Measurements from ENCODE around the gene RBM44. TPM values are rescaled to one million over a fixed set of nuclear protein-coding genes. Genes with fewer than 3 reads are reported as not detected.
A peak's percentile ranks its signal among the peaks of the same experiment; 100 is the strongest.
"Not testable (repeated sequence)": the region's sequence is repeated elsewhere in the genome, so short reads cannot be mapped to it uniquely, and the experiment has no call there.

RBM44 gene, protein sequence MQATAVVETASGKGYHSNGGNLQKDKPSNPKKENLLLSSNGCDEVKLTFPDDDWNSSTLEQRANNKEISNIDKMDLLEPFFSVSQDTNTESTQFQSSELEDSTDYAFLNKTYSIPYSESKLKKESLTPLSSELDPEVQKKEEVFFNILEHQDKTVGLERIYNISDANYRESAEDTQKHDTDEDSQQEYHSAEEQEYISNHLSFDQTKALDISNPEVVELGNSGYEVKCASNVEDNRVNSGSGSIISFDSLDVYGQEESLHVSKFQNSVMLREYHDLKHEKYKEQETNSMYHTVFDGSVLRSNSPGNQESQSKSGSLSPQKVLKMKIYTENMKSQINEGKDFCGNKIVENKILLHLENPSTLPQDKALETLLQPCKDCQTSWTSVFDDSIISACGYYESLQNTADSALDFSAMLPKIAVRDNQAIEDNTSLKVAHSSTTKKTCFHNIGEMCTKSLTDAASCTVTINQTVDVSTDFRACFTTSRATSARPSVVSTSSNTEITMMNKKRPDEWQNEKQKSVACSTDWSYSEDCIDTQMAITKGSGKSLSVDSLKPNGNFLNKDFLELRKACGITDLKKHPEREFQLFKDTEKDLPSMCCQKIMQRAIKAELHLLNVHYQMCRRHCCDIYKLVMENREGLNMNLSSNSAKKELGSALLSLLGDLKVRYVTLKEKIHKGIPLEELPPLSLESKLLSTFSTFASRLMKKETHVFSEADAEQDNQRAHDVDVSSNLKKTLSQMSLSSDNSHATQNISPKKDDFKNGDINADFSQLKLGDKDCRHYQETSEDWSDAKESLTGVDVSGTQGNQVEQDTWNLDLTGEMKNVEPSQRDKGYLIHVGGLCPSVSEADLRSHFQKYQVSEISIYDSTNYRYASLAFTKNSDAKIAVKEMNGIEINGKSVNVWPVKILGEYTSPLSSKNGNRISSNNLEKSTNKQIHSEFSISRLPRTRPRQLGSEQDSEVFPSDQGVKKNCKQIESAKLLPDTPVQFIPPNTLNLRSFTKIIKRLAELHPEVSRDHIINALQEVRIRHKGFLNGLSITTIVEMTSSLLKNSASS
- 0.45 TPM in 1 of 2 replicates, not detected in the other for total RNA-seq (2014; rRNA removed; shearing (Covaris generic))

DNA sequence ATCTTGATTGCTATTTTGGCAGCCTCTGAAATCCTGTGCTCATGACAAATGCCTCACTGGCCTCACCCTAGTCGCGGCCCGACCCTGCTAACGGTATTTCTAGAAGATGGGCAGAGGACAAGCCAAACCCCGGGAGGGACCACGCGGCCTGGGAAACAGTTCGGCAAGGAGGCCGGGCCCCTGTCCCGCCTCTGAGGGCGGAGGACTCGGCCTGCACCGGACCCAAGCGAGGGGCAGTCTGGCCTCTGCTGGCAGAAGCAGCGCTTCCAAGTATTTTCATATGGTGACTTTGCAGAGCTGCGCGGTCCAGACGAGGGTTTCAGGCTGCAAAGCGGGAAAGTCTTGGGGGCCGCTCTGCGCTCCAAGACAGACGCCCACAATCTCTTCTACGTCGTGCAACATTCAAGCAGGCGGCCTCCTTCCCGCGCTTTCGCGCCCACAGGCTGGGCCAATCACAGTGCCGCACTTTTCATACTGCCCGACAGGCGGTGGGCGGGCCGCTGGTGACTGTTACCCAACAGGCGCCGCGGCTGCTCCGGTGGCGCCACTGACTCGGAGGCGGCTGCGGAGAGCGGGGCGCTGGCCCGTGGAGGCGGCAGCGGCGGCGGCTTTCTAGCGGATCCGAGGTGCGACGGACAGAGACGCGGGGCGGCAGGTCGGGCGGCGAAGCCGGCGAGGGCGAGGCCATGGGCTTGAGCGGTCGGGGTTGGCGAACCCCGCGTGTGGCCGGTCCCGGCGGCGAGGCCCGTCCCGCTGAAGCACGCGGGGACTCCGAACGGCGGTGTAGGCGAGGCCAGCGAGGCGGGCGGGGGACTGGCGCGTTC, at the start of gene RBM44:
Gene RBM44, plus strand, starts transcription at position 544 of the 824 bp plus-strand sequence. CDS start 14,831 bp downstream, outside the sequence.
- no peak for DNase-seq (ENCODE audit: low spot score)

DNA sequence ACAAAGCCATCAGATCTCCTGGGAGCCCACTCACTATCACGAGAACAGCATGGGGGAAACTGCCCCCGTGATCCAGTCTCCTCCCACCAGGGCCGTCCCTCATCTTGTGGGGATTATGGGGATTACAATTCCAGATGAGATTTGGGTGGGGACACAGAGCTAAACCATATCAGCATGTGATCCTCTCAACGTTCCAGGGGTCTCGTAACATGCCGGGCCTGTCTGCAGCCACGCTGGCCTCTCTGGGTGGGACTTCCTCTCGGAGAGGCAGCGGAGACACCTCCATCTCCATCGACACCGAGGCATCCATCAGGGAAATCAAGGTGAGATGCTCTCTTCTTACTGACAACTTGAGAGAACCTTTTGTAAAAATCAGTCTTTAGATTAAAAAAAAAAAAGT, 49.6 kb upstream of the RBM44 start:
- DNase-seq (ENCODE audit: low spot score): no peak

DNA sequence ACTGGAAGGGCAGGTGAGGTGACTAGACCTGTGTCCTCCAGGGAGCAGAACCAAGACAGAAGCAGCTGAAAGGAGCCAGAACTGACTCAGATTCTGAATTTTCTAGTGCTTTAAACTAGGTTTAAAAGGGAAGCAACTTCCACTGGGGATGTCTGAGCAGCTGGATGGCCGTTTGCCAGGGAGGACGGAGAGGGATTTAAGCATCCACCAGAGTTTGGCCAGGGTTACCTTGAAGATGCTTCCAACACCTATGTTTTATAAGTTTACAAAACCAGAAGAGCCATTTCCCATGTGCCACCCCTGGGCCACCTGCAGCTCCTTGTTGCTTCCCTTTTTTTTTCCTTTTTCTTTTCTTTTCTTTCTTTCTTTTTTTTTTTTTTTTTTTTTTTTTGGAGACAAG, 48.6 kb upstream of the RBM44 start:
- DNase-seq (ENCODE audit: low spot score): no peak

DNA sequence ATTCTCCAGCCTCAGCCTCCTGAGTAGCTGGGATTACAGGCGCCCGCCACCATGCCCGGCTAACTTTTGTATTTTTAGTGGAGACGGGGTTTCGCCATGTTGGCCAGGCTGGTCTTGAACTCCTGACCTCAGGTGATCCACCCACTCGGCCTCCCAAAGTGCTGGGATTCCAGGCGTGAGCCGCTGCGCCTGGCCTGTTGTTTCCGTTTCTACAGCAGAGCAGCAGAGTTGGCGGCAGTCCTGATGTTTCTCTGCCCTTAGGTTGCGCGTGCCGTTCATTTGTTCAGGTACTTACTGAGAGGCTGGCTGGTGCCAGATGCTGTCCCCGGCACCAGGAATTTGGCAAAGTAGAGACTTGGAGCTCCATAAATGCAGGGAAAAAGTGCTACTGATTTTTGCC, 48.1 kb upstream of the RBM44 start:
- not testable (repeated sequence) for DNase-seq (ENCODE audit: low spot score)

DNA sequence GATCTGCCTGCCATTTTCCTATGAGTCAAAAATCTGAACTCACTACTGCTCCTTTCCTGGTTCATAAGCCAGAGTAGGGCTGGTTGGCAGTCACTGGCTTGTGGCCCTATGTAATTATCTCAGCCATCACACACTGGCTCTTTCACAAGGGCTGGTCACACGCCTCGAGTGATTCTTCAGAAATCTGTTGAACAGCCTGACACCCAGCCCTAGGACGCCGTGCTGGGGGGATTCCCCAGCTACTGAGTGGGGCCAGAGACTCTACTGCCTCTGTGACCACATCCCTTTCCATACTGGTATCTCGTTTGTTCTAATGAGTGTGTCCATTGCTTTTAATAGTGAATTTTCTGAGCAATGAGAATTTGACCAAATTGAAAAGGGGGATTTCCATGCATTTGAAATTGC, 45.8 kb upstream of the RBM44 start:
- peak; percentile 22 for DNase-seq (ENCODE audit: low spot score)

DNA sequence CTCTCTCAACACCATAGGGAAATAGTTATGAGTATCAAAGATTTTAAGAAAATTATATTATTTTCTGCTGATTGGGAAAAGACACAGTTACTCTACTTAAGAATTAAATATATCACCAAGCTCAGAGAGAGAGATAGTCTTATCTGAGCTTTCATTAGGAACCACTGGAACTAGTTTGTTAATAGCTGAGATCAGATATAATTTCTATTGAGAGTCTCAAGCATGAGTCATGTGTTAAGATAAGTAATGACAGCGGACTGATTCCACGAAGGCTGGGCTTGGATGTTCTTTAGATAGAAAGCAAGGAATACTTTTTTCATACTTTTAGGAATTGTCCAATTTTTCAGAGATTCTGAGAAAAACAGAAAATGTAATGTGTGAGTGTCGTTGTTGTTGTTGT, 44.4 kb upstream of the RBM44 start:
- DNase-seq (ENCODE audit: low spot score): no peak

DNA sequence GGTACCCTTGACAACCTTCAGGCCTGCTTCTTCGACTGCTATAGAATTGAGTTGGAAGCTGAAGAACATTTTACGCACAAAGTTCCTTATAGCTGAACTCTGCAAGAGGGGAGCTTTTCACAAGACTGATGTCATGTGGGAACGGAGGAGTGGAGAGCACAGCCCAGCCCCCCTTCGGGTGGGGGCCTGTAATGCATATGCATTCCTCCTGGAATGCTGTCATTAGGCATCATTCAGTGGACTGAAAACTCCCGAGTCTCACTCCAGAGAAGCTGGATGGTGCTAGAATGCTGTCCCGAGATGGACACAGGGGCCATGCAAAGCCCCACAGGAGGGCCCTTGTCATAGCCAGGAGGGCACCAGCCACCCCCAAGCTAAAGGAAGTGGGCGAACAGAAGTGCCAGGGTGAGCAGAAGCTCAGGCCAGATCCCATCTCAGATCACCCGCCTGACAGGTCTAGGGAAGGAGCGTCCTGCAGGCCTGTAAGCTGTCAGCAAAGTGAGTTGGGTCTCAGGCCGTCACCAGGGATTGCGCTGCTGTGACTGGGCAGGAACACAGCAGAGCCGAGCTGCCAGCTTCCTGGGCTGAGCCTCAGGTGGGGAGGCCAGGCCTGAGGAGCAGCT, 43.8 kb upstream of the RBM44 start:
- no peak for DNase-seq (ENCODE audit: low spot score)

DNA sequence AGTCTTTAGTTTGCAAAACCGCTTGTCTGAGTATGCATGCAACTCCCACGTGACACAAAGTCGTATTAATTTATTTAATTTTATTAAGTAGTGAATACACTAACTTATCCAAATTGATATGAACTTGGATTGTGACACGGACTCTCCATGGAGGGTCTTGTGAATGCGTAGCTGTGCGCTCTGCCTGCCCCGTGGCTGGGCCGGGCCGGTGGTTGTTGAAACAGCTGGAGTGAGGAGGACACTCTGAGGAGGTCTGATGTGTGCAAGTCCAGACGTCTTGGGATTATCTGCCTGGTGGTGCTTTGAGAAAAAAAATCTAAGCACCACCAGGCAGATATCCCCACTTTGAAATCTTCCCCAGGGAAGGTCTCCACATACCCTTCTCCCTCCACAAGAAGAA, 41.0 kb upstream of the RBM44 start:
- DNase-seq (ENCODE audit: low spot score): no peak

DNA sequence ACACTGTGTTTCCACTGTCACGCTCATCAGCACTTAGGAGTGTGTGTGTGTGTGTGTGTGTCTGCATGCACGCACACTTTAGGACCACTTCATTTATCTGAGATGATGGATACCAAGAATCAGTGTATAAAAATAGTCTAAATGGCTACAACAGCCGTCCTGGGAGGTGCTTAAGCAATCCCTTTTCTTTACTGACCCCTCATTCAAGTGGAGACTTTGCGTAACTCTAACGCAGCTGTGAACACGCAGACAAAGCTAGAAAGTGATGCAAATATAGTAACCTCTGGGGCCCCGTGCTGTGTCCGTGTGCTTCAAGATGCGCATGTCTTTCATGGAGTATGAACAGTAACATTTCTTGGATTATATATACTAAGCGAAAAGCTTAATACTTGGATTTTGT, 40.4 kb upstream of the RBM44 start:
- DNase-seq (ENCODE audit: low spot score): no peak

DNA sequence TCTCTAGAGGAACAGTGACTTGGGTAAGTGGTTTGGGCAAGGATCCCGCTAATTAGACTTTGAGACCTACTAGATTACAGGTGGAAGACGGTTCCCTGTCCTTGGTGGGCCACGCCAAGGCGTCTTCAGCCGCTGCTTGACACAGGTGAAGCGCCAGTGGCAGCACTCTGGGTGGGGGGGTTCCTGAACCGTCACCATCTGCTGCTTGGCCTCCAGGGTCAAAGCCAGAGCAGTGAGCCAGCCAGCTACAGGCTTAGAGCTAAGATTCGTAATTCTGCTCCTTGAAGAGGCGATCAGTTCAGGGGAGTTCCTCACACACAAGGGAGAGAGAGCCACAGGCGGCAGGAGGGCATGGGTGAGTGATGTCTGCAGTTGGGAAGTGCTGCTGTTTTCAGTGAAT, 39.4 kb upstream of the RBM44 start:
- no peak for DNase-seq (ENCODE audit: low spot score)

DNA sequence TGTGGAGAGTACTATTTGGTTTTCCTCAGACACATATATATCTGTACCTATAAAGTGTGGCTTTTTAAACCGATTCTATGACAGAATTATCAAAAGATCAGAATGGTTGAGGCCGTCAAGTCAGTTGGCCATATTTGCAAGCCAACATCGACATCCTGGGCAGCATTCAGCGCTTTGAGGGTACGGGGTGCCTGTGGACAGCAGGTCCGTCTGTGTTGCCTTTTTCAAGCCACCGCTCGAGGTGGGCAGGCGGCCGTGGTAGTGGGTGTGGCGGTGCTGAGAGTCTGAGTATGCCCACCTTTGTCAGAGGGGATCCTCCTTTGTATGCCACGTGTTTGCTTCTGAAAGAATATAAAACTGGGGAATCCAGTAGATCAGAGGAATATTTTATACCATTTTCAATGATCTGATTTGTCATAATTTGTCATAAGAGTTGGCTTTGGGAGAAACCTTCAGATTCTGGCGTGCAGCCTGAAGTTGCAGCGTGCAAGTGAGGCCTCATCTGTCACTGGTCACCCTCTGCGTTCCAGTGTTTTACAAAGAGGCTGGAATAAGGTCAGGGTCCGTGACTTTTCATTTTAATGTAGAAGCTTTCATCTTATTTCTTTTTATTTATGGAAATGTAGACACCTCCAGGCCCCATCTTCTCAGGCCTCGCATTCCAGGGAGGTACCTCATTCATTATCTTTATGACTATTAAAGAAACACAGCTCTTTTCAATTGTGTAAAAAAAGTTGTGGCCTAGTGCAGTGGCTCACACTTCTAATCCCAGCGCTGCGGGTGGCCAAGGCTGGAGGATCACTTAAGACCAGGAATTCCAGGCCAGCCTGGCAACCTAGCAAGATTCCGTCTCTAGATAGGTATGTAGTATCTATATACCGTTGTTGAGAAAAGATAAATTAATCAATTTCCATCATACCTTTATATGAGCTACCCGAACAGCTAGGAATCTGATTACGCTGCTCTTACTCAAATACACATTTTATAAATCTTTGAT, 37.8 kb upstream of the RBM44 start:
- no peak for DNase-seq (ENCODE audit: low spot score)

DNA sequence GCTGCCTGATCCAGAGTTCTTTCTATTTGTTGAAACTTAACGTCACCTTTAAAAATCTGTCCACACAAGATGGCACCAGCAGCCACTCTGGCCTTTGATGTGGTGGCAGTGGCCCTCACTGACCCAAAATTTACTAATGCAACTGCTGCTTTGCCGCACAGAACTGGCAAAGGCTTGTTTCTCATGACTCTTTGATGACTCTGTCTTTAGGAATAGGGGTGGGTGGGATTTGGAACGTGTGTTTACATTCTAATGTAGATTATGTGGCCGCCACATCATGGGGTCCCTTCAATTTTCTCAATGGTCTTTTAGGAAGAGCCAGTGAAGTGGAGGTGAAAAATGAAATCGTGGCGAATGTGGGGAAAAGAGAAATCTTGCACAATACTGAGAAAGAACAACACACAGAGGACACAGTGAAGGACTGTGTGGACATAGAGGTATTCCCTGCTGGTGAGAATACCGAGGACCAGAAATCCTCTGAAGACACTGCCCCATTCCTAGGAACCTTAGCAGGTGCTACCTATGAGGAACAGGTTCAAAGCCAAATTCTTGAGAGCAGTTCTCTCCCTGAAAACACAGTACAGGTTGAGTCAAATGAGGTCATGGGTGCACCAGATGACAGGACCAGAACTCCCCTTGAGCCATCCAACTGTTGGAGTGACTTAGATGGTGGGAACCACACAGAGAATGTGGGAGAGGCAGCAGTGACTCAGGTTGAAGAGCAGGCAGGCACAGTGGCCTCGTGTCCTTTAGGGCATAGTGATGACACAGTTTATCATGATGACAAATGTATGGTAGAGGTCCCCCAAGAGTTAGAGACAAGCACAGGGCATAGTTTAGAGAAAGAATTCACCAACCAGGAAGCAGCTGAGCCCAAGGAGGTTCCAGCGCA, 36.0 kb upstream of the RBM44 start:
- not testable (repeated sequence) for DNase-seq (ENCODE audit: low spot score)

DNA sequence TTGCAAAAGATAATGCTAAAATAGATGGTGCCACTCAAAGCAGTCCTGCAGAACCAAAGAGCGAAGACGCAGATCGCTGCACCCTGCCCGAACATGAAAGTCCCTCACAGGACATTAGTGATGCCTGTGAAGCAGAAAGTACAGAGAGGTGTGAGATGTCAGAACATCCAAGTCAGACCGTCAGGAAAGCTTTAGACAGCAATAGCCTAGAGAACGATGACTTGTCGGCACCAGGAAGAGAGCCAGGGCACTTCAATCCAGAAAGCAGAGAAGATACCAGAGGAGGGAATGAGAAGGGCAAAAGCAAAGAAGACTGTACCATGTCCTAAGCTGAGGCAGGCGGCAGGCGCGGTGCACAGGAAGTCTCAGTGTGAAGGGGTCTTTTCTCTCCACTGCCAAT, 34.8 kb upstream of the RBM44 start:
- DNase-seq (ENCODE audit: low spot score): no peak

DNA sequence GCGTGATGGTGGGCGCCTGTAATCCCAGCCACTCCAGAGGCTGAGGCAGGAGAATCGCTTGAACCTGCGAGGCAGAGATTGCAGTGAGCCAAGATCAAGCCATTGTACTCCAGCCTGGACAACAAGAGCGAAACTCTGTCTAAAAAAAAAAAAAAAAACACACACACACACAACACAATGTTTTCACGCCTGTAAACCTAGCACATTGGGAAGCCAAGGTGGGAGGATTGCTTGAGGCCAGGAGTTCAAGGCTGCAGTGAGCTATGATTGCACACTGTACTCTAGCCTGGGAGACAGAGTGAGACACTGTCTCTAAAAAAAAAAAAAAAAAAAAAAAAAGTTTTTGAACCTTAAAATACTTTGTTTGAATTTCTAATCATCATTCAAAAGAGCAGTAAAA, 33.5 kb upstream of the RBM44 start:
- DNase-seq (ENCODE audit: low spot score): not testable (repeated sequence)

DNA sequence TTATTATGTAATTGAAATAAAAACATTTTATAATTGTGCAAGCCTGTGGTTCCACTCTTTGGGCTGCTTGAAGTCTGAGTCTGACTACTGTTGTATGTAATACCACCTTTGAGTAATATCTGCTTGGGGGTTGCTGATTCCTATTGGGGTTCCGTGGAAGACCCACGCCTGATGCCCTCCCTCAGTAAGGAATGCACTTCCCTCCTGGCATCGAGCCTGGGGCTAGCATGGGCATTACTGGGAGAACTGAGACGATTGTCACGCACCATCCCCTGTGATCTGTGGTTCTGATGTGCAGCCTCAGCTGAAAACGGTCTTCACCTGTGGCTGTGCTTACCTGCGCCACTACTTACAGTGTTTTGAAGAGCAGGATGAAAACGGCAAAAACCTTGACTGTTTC, 32.7 kb upstream of the RBM44 start:
- no peak for DNase-seq (ENCODE audit: low spot score)

DNA sequence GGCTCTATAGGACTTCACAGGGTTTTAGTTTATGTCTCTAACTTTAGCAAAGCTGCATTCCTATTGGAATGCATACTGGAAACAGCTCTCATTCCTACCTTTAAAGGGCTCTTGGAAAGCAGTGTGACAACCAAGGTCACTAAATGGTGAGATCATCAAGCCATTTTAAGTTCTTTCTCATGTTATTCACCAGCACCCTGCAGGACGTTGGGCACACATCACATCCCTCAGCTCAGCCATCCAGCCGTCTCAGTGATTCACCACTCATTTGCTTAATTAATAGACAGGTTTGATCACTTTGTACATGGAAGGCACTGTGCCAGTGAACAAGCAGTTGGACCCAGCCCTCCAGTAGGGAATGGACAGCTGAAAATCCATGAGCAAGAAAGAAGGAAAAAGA, 32.2 kb upstream of the RBM44 start:
- DNase-seq (ENCODE audit: low spot score): no peak

DNA sequence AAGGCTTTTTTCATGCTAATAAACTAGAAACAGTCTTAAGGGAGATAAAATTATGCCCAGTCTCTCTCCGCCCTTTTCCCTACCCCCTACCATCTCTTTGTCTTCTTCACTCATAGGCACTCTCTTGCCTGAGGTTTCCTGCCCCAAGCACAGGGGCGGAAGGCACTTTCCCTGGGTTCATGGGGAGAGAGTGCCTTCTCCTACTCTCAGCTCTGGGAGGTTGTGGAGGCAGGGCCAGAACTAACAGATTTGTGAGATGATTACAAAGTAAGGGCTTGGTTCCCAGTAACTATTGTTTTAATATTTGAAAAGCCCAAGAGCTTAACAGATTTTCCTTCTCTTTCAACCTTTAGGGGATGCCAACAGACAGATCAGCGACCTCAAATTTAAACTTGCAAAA, 26.1 kb upstream of the RBM44 start:
- DNase-seq (ENCODE audit: low spot score): no peak

DNA sequence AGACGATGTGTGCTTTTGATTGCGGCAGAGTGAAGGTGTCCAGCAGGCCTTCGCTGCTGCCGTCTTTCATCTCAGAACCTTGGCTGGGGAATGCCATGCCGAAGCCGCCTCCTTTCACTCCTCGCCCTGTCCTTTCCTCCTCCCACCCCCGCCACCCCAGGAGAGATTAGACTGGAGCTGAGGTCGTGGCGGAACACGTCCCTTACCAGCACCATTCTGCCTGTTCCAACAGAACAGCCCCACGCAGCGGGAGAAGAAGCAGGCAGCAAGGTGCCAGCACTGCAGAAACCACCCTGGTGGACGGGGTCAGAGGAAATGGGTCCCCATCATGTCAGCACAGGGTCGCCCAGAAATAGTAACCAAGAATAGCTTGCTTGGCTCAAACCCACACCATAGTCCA, 24.8 kb upstream of the RBM44 start:
- DNase-seq (ENCODE audit: low spot score): no peak
